GM18951 (cell line): ENCODE data around the gene CNKSR1.

Experiments used
- POLR2A ChIP-seq: IDR thresholded peaks from 4 replicates; pipeline ENCODE4 v1.6.1; 2011; ENCODE audit warnings: mild to moderate bottlenecking; ENCODE audit not compliant: insufficient read length, insufficient read depth; ENCODE audit errors: extremely low read depth
- in situ Hi-C: fragments of 300-500 bp; cut with MboI; formaldehyde crosslinking; loops from one replicate; pipeline ENCODE4 v1.12.0; 2022; ENCODE audit warnings: low sequenced_read_pairs, mixed read lengths, inconsistent platforms; ENCODE audit not compliant: unreplicated experiment

The CNKSR1 gene

GRCh38 chr1:26155370-26156284 is 21.7 kb upstream of the CNKSR1 start:
- in situ Hi-C loops: no loop called here
- TF ChIP-seq POLR2A: no peak

- no peak for TF ChIP-seq POLR2A
- in situ Hi-C loops: no loop called here
Observed at GRCh38 chr1:26156285-26157038, 20.8 kb upstream of the CNKSR1 start.

GRCh38 chr1:26158271-26158907 is 18.9 kb upstream of the CNKSR1 start:
- in situ Hi-C loops: no loop called here
- TF ChIP-seq POLR2A: no peak

- TF ChIP-seq POLR2A: no peak
- in situ Hi-C loops: no loop called here
Observed at GRCh38 chr1:26158908-26159742, 18.2 kb upstream of the CNKSR1 start, which contains the start of gene FAM110D. Gene FAM110D, plus strand, starts transcription at chr1:26159079. Its CDS starts 2,213 bp downstream, at chr1:26161292.

GRCh38 chr1:26159743-26160039 is 17.6 kb upstream of the CNKSR1 start:
- in situ Hi-C loops: no loop called here
- no peak for TF ChIP-seq POLR2A

GRCh38 chr1:26160527-26161414 is 16.5 kb upstream of the CNKSR1 start:
- no peak for TF ChIP-seq POLR2A
- in situ Hi-C loops: no loop called here

GRCh38 chr1:26161415-26162219 is 15.7 kb upstream of the CNKSR1 start:
- no peak for TF ChIP-seq POLR2A
- in situ Hi-C loops: no loop called here

GRCh38 chr1:26162220-26162709 is 15.0 kb upstream of the CNKSR1 start:
- TF ChIP-seq POLR2A: no peak
- in situ Hi-C loops: no loop called here

GRCh38 chr1:26163684-26164035 is 13.6 kb upstream of the CNKSR1 start:
- TF ChIP-seq POLR2A: no peak
- in situ Hi-C loops: no loop called here

GRCh38 chr1:26164036-26164860 is 13.0 kb upstream of the CNKSR1 start:
- in situ Hi-C loops: no loop called here
- no peak for TF ChIP-seq POLR2A
